Fibroblast of skin of left biceps (primary cell): ENCODE data around the gene TBC1D22B.

Source experiments
- DNase-seq, 2 experiments: peaks; one replicate each; pipeline ENCODE4 v3.0.0-alpha.2; 2013; ENCODE audit warnings: low read depth in 2 of 2

The TBC1D22B gene, protein sequence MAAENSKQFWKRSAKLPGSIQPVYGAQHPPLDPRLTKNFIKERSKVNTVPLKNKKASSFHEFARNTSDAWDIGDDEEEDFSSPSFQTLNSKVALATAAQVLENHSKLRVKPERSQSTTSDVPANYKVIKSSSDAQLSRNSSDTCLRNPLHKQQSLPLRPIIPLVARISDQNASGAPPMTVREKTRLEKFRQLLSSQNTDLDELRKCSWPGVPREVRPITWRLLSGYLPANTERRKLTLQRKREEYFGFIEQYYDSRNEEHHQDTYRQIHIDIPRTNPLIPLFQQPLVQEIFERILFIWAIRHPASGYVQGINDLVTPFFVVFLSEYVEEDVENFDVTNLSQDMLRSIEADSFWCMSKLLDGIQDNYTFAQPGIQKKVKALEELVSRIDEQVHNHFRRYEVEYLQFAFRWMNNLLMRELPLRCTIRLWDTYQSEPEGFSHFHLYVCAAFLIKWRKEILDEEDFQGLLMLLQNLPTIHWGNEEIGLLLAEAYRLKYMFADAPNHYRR

DNA sequence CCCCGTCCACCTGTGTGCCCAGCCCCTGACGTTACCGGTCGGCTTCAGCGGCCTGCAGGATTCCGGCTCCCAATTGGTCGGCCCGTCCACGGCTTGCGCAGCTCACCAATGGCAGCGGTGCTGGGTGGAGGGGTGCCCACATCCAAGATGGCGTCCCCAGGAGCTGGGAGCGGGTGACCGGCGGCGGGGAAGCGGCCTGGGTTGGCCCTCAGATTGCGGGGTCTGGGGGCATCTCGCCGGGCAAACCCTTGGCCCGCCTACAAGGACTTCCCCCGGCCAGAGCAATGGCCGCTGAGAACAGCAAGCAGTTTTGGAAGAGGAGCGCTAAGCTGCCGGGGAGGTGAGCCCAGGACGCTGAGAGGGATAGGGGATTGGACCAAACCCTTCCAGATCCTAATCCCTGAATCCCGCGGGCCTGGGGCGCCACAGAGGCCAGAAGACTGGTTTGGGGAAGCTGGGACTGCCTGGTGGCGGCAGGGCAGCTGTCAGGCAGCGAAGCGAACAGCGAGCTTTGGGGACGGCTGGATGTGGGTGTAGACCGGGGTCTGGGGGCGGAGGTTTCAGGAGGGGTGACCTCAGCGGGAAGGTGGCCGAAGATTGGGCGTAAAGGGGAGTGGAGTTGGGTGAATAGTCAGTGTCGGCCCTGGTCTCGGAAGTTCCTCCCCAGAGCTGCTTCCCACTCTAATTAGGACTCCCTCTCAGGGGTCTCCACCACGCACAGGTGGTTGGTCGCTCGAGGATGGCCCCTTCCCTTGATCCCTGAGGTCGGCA is at the start of gene TBC1D22B, which contains the start of gene TMEM217:
TSS of gene TBC1D22B (plus strand) at position 139 of the 771 bp plus-strand sequence. CDS start at position 285, 146 bp downstream.
TSS of gene TMEM217 (minus strand) at position 511 of the 771 bp plus-strand sequence. CDS start 39,114 bp downstream, outside the sequence.
- peak; percentile 57 to 68 for DNase-seq

- DNase-seq, result peak; percentile 26 to 32
These were observed 49.6 kb upstream of the TBC1D22B start for GRCh38 chr6:37207903-37208456.

GRCh38 chr6:37208793-37209192 is 48.8 kb upstream of the TBC1D22B start:
- no peak for DNase-seq

- DNase-seq, result no peak
These were observed 47.9 kb upstream of the TBC1D22B start for GRCh38 chr6:37209461-37210205.

- peak; percentile 53 to 63 for DNase-seq
These were observed 47.1 kb upstream of the TBC1D22B start for GRCh38 chr6:37210313-37210968.

DNA sequence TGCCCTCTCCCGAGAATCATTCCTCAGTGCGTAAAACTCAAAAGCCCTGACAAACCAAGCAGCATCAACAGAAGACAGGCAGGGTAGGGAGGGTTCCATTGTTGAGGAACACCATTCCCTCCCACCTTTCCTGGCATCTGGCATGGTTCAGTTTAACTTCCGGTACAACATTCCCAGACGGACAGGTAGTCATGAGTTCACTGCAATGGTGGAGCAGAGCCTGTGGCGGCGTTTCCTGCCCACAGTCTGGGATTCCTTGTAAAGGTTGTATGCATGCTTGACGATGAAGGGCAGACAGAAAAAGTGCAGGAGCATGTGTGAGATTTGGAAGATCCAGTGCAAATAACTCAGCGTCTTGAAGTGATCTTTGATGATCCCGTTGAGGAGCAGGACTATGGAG is 45.3 kb upstream of the TBC1D22B start:
- no peak for DNase-seq

DNA sequence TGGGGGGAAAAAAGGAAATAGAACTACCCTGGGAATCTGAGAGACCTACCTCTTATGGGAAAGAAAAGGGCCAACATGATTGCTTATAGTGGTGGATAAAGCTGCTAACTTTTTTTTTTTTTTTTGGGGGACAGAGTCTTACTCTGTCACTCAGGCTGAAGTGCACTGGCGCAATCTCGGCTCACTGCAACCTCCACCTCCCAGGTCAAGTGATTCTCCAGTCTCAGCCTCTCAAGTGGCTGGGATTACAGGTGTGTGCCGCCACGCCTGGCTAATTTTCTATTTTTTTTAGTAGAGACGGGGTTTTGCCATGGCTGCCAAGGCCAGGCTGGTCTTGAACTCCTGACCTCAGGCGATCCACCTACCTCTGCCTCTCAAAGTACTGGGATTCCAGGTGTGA is 39.5 kb upstream of the TBC1D22B start:
- DNase-seq, result no peak

- DNase-seq, result no peak
These were observed 39.1 kb upstream of the TBC1D22B start for GRCh38 chr6:37218511-37218910.

- DNase-seq, result no peak
These were observed 35.9 kb upstream of the TBC1D22B start for GRCh38 chr6:37221585-37222124.

- DNase-seq, result peak; percentile 51
These were observed 35.2 kb upstream of the TBC1D22B start for GRCh38 chr6:37222125-37222967.

DNA sequence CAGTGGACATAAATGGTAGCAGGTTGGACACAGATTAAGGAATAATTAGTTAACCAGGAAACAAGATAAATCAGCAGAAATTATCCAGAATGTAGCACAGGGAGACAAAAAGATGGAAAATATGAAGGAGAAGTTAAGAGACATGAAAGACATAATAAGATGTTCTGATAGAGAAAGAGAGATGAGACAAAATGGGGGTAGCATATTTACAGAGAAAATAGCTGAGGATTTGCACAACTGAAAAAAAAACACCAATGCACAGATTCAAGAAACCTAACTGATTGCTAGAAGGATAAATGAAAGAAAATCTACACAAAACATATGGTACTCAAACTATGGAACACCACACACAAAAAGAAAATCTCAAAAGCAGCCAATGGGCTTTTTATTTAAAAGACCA is 34.6 kb upstream of the TBC1D22B start:
- DNase-seq, result no peak

- DNase-seq, result no peak
These were observed 32.0 kb upstream of the TBC1D22B start for GRCh38 chr6:37225350-37226169.

- DNase-seq, result no peak
These were observed 27.5 kb upstream of the TBC1D22B start for GRCh38 chr6:37230104-37230503.

DNA sequence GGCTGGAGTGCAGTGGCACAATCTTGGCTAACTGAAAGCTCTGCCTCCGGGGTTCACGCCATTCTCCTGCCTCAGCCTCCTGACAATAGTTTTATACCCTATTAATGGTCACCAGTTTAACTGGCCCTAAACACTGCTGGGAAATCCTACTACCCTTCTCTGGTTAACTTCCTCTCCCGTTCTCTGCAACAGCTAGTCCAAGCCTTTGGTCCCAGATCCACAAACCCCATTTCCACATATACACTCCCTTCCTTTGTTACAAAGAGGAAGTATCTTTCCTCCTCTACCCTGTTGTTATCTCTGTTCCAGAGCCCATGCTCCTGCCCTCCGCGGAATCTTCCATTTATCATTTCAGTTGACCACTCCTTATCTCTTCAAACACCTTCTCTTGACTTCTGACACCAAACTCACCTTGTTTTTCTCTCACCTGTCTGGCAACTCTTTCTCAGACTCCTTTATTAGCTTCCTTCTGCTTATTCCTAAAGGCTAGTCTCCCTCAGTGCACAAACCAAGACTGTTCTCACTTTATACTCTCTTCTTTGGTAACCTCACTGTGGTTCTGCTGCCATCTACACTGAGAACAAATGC is 25.0 kb upstream of the TBC1D22B start:
- DNase-seq, result no peak

DNA sequence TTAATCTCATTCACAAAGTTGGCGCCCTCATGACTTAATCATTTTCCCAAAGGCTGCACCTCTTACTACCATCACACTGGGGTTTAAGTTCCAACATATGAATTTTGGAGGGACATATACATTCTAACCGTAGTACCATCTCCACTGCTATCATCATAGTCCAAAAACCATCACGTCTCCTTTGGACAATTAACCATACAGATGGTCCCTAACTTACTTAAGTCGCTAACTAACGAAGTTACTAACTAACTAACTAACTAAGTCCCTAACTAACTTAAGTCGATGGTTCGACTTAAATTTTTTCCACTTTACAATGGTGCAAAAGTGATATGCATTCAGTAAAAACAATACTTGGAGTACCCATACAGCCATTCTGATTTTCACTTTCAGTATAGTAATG is 24.0 kb upstream of the TBC1D22B start:
- no peak for DNase-seq

GRCh38 chr6:37236921-37237320 is 20.7 kb upstream of the TBC1D22B start:
- DNase-seq, result no peak

DNA sequence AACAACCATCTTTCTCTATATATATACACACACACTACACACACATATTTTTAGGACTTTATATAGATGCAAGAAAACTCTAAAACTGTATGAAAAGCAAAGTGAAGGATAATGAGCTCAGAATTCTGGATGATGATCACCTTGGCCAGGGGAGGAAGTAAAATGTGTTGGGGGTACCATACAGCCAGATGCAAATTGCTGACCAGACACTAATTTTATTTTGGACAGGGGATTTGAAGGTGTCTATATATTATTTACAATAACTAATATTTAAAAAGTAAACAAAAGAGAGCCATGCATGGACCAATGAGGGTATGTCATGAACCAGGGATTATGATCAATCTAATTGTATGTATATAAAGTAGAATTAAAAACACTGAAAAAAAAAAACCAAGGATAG is 19.8 kb upstream of the TBC1D22B start:
- no peak for DNase-seq

DNA sequence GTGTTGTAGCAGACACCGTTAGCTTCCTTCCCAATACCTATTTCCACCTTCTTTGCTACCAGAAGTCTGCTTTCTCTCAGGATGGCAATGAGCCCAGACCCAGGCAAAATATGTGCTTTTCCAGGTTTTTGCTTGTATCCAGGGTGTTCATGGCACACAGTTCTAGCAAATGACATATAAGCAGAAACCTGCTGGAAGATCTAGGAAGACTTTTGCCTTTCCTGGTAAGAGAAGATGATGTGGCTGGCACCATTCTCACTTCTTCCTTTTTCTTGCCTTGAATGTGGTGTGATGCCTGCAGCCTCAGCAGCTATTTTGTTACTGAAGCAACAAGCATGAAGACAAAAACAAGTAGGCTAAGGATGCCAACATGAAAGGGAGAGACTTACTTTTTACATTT is 19.2 kb upstream of the TBC1D22B start:
- DNase-seq, result no peak

- no peak for DNase-seq
These were observed 18.0 kb upstream of the TBC1D22B start for GRCh38 chr6:37239526-37239925.
